ENCODE measurements around the gene AK5.

AK5 gene

GRCh38 chr1:77467021-77467595, 185.3 kb downstream of the AK5 start:
- H3K4me3 ChIP-seq (ENCODE audit: low read length): no peak overlapping the region
- no peaks in the 10 kb centered on the region for H3K4me1 ChIP-seq (ENCODE audit: low read length)
- no peaks in the 10 kb centered on the region for H3K36me3 ChIP-seq (replicated peaks; ENCODE audit: low read depth, low read length)
- no peak overlapping the region for H3K9ac ChIP-seq (ENCODE audit: low read length)
- no peaks in the 10 kb centered on the region for H4K20me1 ChIP-seq (ENCODE audit: insufficient read depth, low read length)
- no peaks in the 10 kb centered on the region for H3K9me3 ChIP-seq (ENCODE audit: insufficient read depth, low read length)
- H3K27me3 ChIP-seq (ENCODE audit: low read depth, low read length): no peaks in the 10 kb centered on the region
- no peaks in the 10 kb centered on the region for H3K79me2 ChIP-seq (ENCODE audit: low read length)
- TF ChIP-seq CTCF (IDR thresholded peaks at IDR 0.05; ENCODE audit: low read depth, low read length): no peak
- no peak overlapping the region for H3K4me2 ChIP-seq (ENCODE audit: low read length)
- H3K27ac ChIP-seq (ENCODE audit: low read length): no peak overlapping the region
- H2AFZ ChIP-seq (ENCODE audit: low read depth, low read length): no peak overlapping the region

GRCh38 chr1:77467741-77468140, 185.9 kb downstream of the AK5 start:
- Histone ChIP-seq H3K27me3 (ENCODE audit: low read depth, low read length) (no peaks in the 10 kb centered on the region), H3K4me2 (ENCODE audit: low read length) (no peak overlapping the region), H3K9me3 (ENCODE audit: insufficient read depth, low read length) (no peaks in the 10 kb centered on the region), H3K79me2 (ENCODE audit: low read length) (no peaks in the 10 kb centered on the region), H3K9ac (ENCODE audit: low read length) (no peak overlapping the region), H3K4me1 (ENCODE audit: low read length) (no peaks in the 10 kb centered on the region), H3K36me3 (replicated peaks; ENCODE audit: low read depth, low read length) (no peaks in the 10 kb centered on the region), H4K20me1 (ENCODE audit: insufficient read depth, low read length) (no peaks in the 10 kb centered on the region), H2AFZ (ENCODE audit: low read depth, low read length) (no peak overlapping the region), H3K27ac (ENCODE audit: low read length) (no peak overlapping the region), H3K4me3 (ENCODE audit: low read length) (no peak overlapping the region)
- TF ChIP-seq EZH2phosphoT487 (IDR thresholded peaks at IDR 0.05; ENCODE audit: low read depth): no peak

GRCh38 chr1:77468257-77468948, 186.6 kb downstream of the AK5 start:
- no peak overlapping the region for H3K27ac ChIP-seq (ENCODE audit: low read length)
- H3K79me2 ChIP-seq (ENCODE audit: low read length): no peaks in the 10 kb centered on the region
- no peak overlapping the region for H2AFZ ChIP-seq (ENCODE audit: low read depth, low read length)
- H3K36me3 ChIP-seq (replicated peaks; ENCODE audit: low read depth, low read length): no peaks in the 10 kb centered on the region
- no peak overlapping the region for H3K4me3 ChIP-seq (ENCODE audit: low read length)
- no peaks in the 10 kb centered on the region for H4K20me1 ChIP-seq (ENCODE audit: insufficient read depth, low read length)
- H3K9me3 ChIP-seq (ENCODE audit: insufficient read depth, low read length): no peaks in the 10 kb centered on the region
- H3K4me1 ChIP-seq (ENCODE audit: low read length): no peaks in the 10 kb centered on the region
- H3K27me3 ChIP-seq (ENCODE audit: low read depth, low read length): no peaks in the 10 kb centered on the region
- H3K4me2 ChIP-seq (ENCODE audit: low read length): no peak overlapping the region
- H3K9ac ChIP-seq (ENCODE audit: low read length): no peak overlapping the region
- no peak for TF ChIP-seq CTCF (IDR thresholded peaks at IDR 0.05; ENCODE audit: low read depth, low read length)

GRCh38 chr1:77468949-77469710, 187.3 kb downstream of the AK5 start:
- Histone ChIP-seq H3K27ac (ENCODE audit: low read length) (no peak overlapping the region), H3K4me2 (ENCODE audit: low read length) (no peak overlapping the region)
- TF ChIP-seq EZH2phosphoT487 (IDR thresholded peaks at IDR 0.05; ENCODE audit: low read depth): no peak
- no peak for TF ChIP-seq CTCF (IDR thresholded peaks at IDR 0.05; ENCODE audit: low read depth, low read length)

More at GRCh38 chr1:77468949-77469710, 187.3 kb downstream of the AK5 start:
- no peak overlapping the region for H3K4me3 ChIP-seq (ENCODE audit: low read length)
- no peak overlapping the region for H2AFZ ChIP-seq (ENCODE audit: low read depth, low read length)
- no peaks in the 10 kb centered on the region for H3K9me3 ChIP-seq (ENCODE audit: insufficient read depth, low read length)
- H3K4me1 ChIP-seq (ENCODE audit: low read length): no peaks in the 10 kb centered on the region
- H4K20me1 ChIP-seq (ENCODE audit: insufficient read depth, low read length): no peaks in the 10 kb centered on the region
- no peaks in the 10 kb centered on the region for H3K36me3 ChIP-seq (replicated peaks; ENCODE audit: low read depth, low read length)
- no peaks in the 10 kb centered on the region for H3K27me3 ChIP-seq (ENCODE audit: low read depth, low read length)
- no peaks in the 10 kb centered on the region for H3K79me2 ChIP-seq (ENCODE audit: low read length)
- no peak overlapping the region for H3K9ac ChIP-seq (ENCODE audit: low read length)

All from OCI-LY3 (cell line).